HG03469 (cell line): ENCODE measurements around the gene AKR1B15.
"Not testable (repeated sequence)": the region's sequence is repeated elsewhere in the genome, so short reads cannot be mapped to it uniquely, and the experiment has no call there.

Source experiments
- ATAC-seq: cut with Tn5 transposase; IDR thresholded peaks from one replicate; pipeline ENCODE4 v1.9.1; 2021; ENCODE audit warnings: mild to moderate bottlenecking, moderate library complexity, moderate number of reproducible peaks; ENCODE audit not compliant: unreplicated experiment

Gene AKR1B15

GRCh38 chr7:134532180-134532953, 16.5 kb upstream of the AKR1B15 start:
- ATAC-seq = no peak

- no peak for ATAC-seq
These were observed 16.0 kb upstream of the AKR1B15 start for GRCh38 chr7:134532954-134533218.

- ATAC-seq = no peak
These were observed 15.6 kb upstream of the AKR1B15 start for GRCh38 chr7:134533288-134533771.

- no peak for ATAC-seq
These were observed 14.3 kb upstream of the AKR1B15 start for GRCh38 chr7:134534633-134535032.

- ATAC-seq = no peak
These were observed 13.5 kb upstream of the AKR1B15 start for GRCh38 chr7:134535272-134535918.

- no peak for ATAC-seq
These were observed 13.0 kb upstream of the AKR1B15 start for GRCh38 chr7:134535919-134536299.

GRCh38 chr7:134536558-134536957, 12.4 kb upstream of the AKR1B15 start:
- not testable (repeated sequence) for ATAC-seq

GRCh38 chr7:134537273-134537781, 11.6 kb upstream of the AKR1B15 start:
- ATAC-seq = not testable (repeated sequence)

GRCh38 chr7:134539380-134540004, 9.4 kb upstream of the AKR1B15 start:
- no peak for ATAC-seq

GRCh38 chr7:134541501-134542194, 7.3 kb upstream of the AKR1B15 start:
- not testable (repeated sequence) for ATAC-seq

- no peak for ATAC-seq
These were observed 6.6 kb upstream of the AKR1B15 start for GRCh38 chr7:134542195-134542771.

- no peak for ATAC-seq
These were observed 3.5 kb upstream of the AKR1B15 start for GRCh38 chr7:134545380-134545779.

GRCh38 chr7:134545918-134546317, 3.0 kb upstream of the AKR1B15 start:
- ATAC-seq = no peak

GRCh38 chr7:134546955-134547354, 2.0 kb upstream of the AKR1B15 start:
- ATAC-seq = no peak

GRCh38 chr7:134547397-134548054, 1.4 kb upstream of the AKR1B15 start:
- peak; percentile 35 for ATAC-seq

GRCh38 chr7:134549366-134549765, 456 bp downstream of the AKR1B15 start:
- ATAC-seq = no peak

- no peak for ATAC-seq
These were observed 3.2 kb downstream of the AKR1B15 start for GRCh38 chr7:134552105-134552504.

GRCh38 chr7:134553976-134554375, 5.1 kb downstream of the AKR1B15 start:
- ATAC-seq = no peak

GRCh38 chr7:134554417-134554966, 5.6 kb downstream of the AKR1B15 start:
- no peak for ATAC-seq

- no peak for ATAC-seq
These were observed 8.5 kb downstream of the AKR1B15 start for GRCh38 chr7:134557391-134557790.
